ENCODE results near the gene ZDHHC5.
"Not testable (repeated sequence)": the region's sequence is repeated elsewhere in the genome, so short reads cannot be mapped to it uniquely, and the experiment has no call there.

ZDHHC5 gene

DNA sequence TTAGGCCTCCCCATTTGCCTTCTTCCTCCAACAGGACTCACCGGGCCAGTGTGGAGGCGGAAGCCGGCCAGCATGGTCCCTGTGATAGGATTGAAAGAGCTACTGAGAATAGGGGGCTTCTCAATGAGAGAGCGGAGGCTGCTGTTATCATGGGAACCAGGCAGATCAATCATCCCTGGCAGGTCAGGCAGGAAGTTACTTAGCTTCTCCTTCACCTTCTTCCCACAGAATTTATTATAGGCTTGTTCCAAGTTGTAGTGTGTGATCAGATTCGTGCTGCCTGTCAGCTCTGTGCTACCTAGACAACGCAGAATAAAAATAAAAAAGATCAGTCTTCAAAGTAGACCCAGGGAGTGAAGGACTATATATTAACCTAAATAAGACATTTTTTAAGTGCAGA, 37.0 kb downstream of the ZDHHC5 start:
- Histone ChIP-seq H3K4me2 (ENCODE audit: low read length) (no peak overlapping the region), H3K9me3 (ENCODE audit: low read length) (no peaks in the 10 kb centered on the region), H3K9me2 (ENCODE audit: low read depth, low read length) (no peaks in the 10 kb centered on the region), H3K27me3 (ENCODE audit: insufficient read depth, low read length) (no peaks in the 10 kb centered on the region), H3K27ac (ENCODE audit: low read depth, low read length, poor library complexity, severe bottlenecking) (no peak overlapping the region), H4K20me1 (ENCODE audit: insufficient read depth, low read length) (no peaks in the 10 kb centered on the region), H3K36me3 (ENCODE audit: insufficient read depth, low read length) (peaks cover 40% of the 10 kb centered on the region), H3K4me3 (ENCODE audit: low read depth, low read length, poor library complexity, severe bottlenecking) (no peak overlapping the region), H3K79me2 (ENCODE audit: insufficient read depth, low read length) (no peaks in the 10 kb centered on the region), H3K4me1 (ENCODE audit: insufficient read depth, low read length, severe bottlenecking) (no peaks in the 10 kb centered on the region), H2AFZ (ENCODE audit: low read length) (no peak overlapping the region), H3K9ac (ENCODE audit: low read length) (no peak overlapping the region), H3F3A (ENCODE audit: insufficient read depth, low read length) (no peaks in the 10 kb centered on the region)
- TF ChIP-seq CTCF (IDR thresholded peaks at IDR 0.05; ENCODE audit: low read length), result no peak

DNA sequence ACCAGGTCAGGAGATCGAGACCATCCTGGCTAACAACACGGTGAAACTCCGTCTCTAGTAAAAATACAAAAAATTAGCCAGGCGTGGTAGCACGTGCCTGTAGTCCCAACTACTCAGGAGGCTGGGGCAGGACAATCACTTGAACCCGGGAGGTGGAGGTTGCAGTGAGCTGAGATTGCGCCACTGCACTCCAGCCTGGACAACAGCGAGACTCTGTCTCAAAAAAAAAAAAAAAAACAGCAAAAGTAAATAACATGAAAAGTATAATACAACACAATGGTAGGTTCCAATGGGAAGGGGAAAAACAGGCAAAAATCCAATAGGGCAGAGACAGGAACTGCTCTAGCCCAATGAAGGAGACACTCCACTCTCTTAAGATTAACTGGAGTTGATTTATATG, 37.5 kb downstream of the ZDHHC5 start:
- not testable (repeated sequence) for H3K79me2 ChIP-seq (ENCODE audit: insufficient read depth, low read length); H3K4me1 ChIP-seq (ENCODE audit: insufficient read depth, low read length, severe bottlenecking); H3K9ac ChIP-seq (ENCODE audit: low read length); H3K4me3 ChIP-seq (ENCODE audit: low read depth, low read length, poor library complexity, severe bottlenecking); H3K9me2 ChIP-seq (ENCODE audit: low read depth, low read length); H3K27ac ChIP-seq (ENCODE audit: low read depth, low read length, poor library complexity, severe bottlenecking); H3K4me2 ChIP-seq (ENCODE audit: low read length); H2AFZ ChIP-seq (ENCODE audit: low read length); H4K20me1 ChIP-seq (ENCODE audit: insufficient read depth, low read length); H3K9me3 ChIP-seq (ENCODE audit: low read length); H3K27me3 ChIP-seq (ENCODE audit: insufficient read depth, low read length); H3F3A ChIP-seq (ENCODE audit: insufficient read depth, low read length)
- H3K36me3 ChIP-seq (ENCODE audit: insufficient read depth, low read length), result peaks cover 36% of the 10 kb centered on the region

- no peaks in the 10 kb centered on the region; the same call in 1 of the 2 replicates for H3F3A ChIP-seq (ENCODE audit: insufficient read depth, low read length)
- H3K4me3 ChIP-seq (ENCODE audit: low read depth, low read length, poor library complexity, severe bottlenecking), result no peak overlapping the region
- H3K9me3 ChIP-seq (ENCODE audit: low read length), result no peaks in the 10 kb centered on the region
- H3K36me3 ChIP-seq (ENCODE audit: insufficient read depth, low read length), result peaks cover 18% of the 10 kb centered on the region
- H3K79me2 ChIP-seq (ENCODE audit: insufficient read depth, low read length), result peaks cover 25% of the 10 kb centered on the region
- TF ChIP-seq CTCF (IDR thresholded peaks at IDR 0.05; ENCODE audit: low read length) (no peak), EZH2 (IDR thresholded peaks at IDR 0.05; ENCODE audit: borderline replicate concordance, low read length) (no peak)
- no peaks in the 10 kb centered on the region for H3K27me3 ChIP-seq (ENCODE audit: insufficient read depth, low read length)
- peaks cover 28% of the 10 kb centered on the region for H3K4me1 ChIP-seq (ENCODE audit: insufficient read depth, low read length, severe bottlenecking)
- no peak overlapping the region for H3K27ac ChIP-seq (ENCODE audit: low read depth, low read length, poor library complexity, severe bottlenecking)
- H4K20me1 ChIP-seq (ENCODE audit: insufficient read depth, low read length), result no peaks in the 10 kb centered on the region
- no peak overlapping the region for H3K9ac ChIP-seq (ENCODE audit: low read length)
- H3K4me2 ChIP-seq (ENCODE audit: low read length), result no peak overlapping the region
- H2AFZ ChIP-seq (ENCODE audit: low read length), result no peak overlapping the region
- no peaks in the 10 kb centered on the region for H3K9me2 ChIP-seq (ENCODE audit: low read depth, low read length)
Measured at GRCh38 chr11:57709802-57710367, 42.0 kb downstream of the ZDHHC5 start.
